Measurements from ENCODE around the gene NRXN3. TPM values are rescaled to one million over a fixed set of nuclear protein-coding genes. Genes with fewer than 3 reads are reported as not detected.

NRXN3 gene
- total RNA-seq, 1 donor from 2014 or later = 8.7 TPM

- no peak for DNase-seq (ENCODE audit: low spot score)
These were observed 1345.0 kb downstream of the NRXN3 start for GRCh38 chr14:79515158-79515557.

- DNase-seq (ENCODE audit: low spot score) = no peak
These were observed 1345.8 kb downstream of the NRXN3 start for GRCh38 chr14:79516009-79516408.

GRCh38 chr14:79525416-79525815 lies 1355.2 kb downstream of the NRXN3 start:
- DNase-seq (ENCODE audit: low spot score) = no peak

- peak; percentile 47 for DNase-seq (ENCODE audit: low spot score)
These were observed 1358.7 kb downstream of the NRXN3 start for GRCh38 chr14:79528828-79529416.

- DNase-seq (ENCODE audit: low spot score) = no peak
These were observed 1360.4 kb downstream of the NRXN3 start for GRCh38 chr14:79530555-79530954.

GRCh38 chr14:79534703-79535353 lies 1364.7 kb downstream of the NRXN3 start:
- DNase-seq (ENCODE audit: low spot score) = no peak

- peak; percentile 56 for DNase-seq (ENCODE audit: low spot score)
These were observed 1370.2 kb downstream of the NRXN3 start for GRCh38 chr14:79540394-79540793.

- no peak for DNase-seq (ENCODE audit: low spot score)
These were observed 1371.9 kb downstream of the NRXN3 start for GRCh38 chr14:79542121-79542520.

GRCh38 chr14:79543348-79543747 lies 1373.2 kb downstream of the NRXN3 start:
- no peak for DNase-seq (ENCODE audit: low spot score)

- DNase-seq (ENCODE audit: low spot score) = no peak
These were observed 1374.0 kb downstream of the NRXN3 start for GRCh38 chr14:79543967-79544697.

- no peak for DNase-seq (ENCODE audit: low spot score)
These were observed 1374.5 kb downstream of the NRXN3 start for GRCh38 chr14:79544698-79545070.

GRCh38 chr14:79548836-79549235 lies 1378.7 kb downstream of the NRXN3 start:
- DNase-seq (ENCODE audit: low spot score) = no peak

GRCh38 chr14:79549515-79549914 lies 1379.3 kb downstream of the NRXN3 start:
- no peak for DNase-seq (ENCODE audit: low spot score)

- DNase-seq (ENCODE audit: low spot score) = no peak
These were observed 1381.3 kb downstream of the NRXN3 start for GRCh38 chr14:79551523-79551922.

- DNase-seq (ENCODE audit: low spot score) = peak; percentile 18
These were observed 1382.6 kb downstream of the NRXN3 start for GRCh38 chr14:79552778-79553177.

- no peak for DNase-seq (ENCODE audit: low spot score)
These were observed 1384.6 kb downstream of the NRXN3 start for GRCh38 chr14:79554816-79555215.

GRCh38 chr14:79555429-79555828 lies 1385.3 kb downstream of the NRXN3 start:
- DNase-seq (ENCODE audit: low spot score) = no peak

- DNase-seq (ENCODE audit: low spot score) = no peak
These were observed 1387.1 kb downstream of the NRXN3 start for GRCh38 chr14:79557309-79557708.

GRCh38 chr14:79562185-79562584 lies 1392.0 kb downstream of the NRXN3 start:
- DNase-seq (ENCODE audit: low spot score) = no peak

GRCh38 chr14:79564371-79564770 lies 1394.2 kb downstream of the NRXN3 start:
- DNase-seq (ENCODE audit: low spot score) = no peak

GRCh38 chr14:79567306-79567705 lies 1397.1 kb downstream of the NRXN3 start:
- no peak for DNase-seq (ENCODE audit: low spot score)

- DNase-seq (ENCODE audit: low spot score) = no peak
These were observed 1398.4 kb downstream of the NRXN3 start for GRCh38 chr14:79568594-79568993.

- DNase-seq (ENCODE audit: low spot score) = no peak
These were observed 1398.9 kb downstream of the NRXN3 start for GRCh38 chr14:79569072-79569471.
